HCT116 (cell line): ENCODE data around the gene ZFP92. TPM values are rescaled to one million over a fixed set of nuclear protein-coding genes. Genes with fewer than 3 reads are reported as not detected.

Source experiments
- ATAC-seq: fragments of 200-7000 bp; cut with Tn5 transposase; 2 replicates; pipeline ENCODE4 v1.9.1; 2020; ENCODE audit warnings: mild to moderate bottlenecking, moderate library complexity
- BruUV-seq: library from RNA; stranded (reverse); fragments of 400-500 nt; replicated peaks from 2 replicates; lab custom pipeline; 2021; lab: Mats Ljungman, UMichigan
- CTCF ChIA-PET: fragments of 300-600 bp; sonication (Branson Sonifier 250); formaldehyde crosslinking; loops from one replicate; lab custom pipeline; 2021; ENCODE audit warnings: antibody characterized with exemption; lab: Charles Lee
- POLR2A ChIA-PET: fragments of 300-600, 350-600 bp; sonication (Branson Sonifier 250); formaldehyde crosslinking; loops from one replicate; lab custom pipeline; 2021; ENCODE audit warnings: antibody characterized with exemption; lab: Charles Lee
- RAD21 ChIA-PET, 2 experiments: fragments of 300-600 bp; sonication (Branson Sonifier 250); formaldehyde crosslinking; loops; one replicate each; lab custom pipeline; 2023; ENCODE audit warnings: low total read pairs in 2 of 2; ENCODE audit not compliant: uncharacterized antibody in 2 of 2, unreplicated experiment in 2 of 2, low non-redundant PET in 1 of 2; lab: Charles Lee
- DNase-seq: peaks from one replicate; pipeline ENCODE4 v3.0.0-alpha.2; 2010; ENCODE audit warnings: low read depth, low spot score
- H2AFZ ChIP-seq: fragments of 200-600 bp; shearing (Covaris generic), sonication (generic); 2 replicates; pipeline ENCODE4 v1.6.1; 2017; ENCODE audit warnings: low read depth, mixed run types, mixed read lengths, antibody characterized with exemption, low read length; ENCODE audit not compliant: poor library complexity, severe bottlenecking
- H3K27ac ChIP-seq: 2 replicates; pipeline ENCODE4 v1.5.1; 2012; ENCODE audit warnings: low read depth, low read length
- H3K27me3 ChIP-seq: fragments of 200-600 bp; sonication (generic); 2 replicates; pipeline ENCODE4 v1.6.1; 2016; ENCODE audit warnings: mixed run types, low read length, mixed read lengths; ENCODE audit not compliant: insufficient read depth
- H3K36me3 ChIP-seq, 2 experiments: fragments of 200-500 bp in 1 of 2; fragments of 200-600 bp in 1 of 2; sonication (Bioruptor generic) in 1 of 2; sonication (generic) in 1 of 2; 2 replicates each; pipeline versions ENCODE4 v1.5.1 to v1.6.1; 2014 to 2016; ENCODE audit warnings: low read length in 2 of 2, inconsistent platforms in 1 of 2, mixed read lengths in 1 of 2, mixed run types in 1 of 2; ENCODE audit not compliant: insufficient read depth in 2 of 2, control insufficient read depth in 1 of 2
- H3K4me1 ChIP-seq, 2 experiments: fragments of 200-600 bp in 1 of 2; sonication (generic) in 1 of 2; 2 replicates each; pipeline versions ENCODE4 v1.5.1 to v1.6.1; 2012 to 2017; ENCODE audit warnings: low read length in 2 of 2, inconsistent platforms in 1 of 2, mild to moderate bottlenecking in 1 of 2, mixed read lengths in 1 of 2, mixed run types in 1 of 2, moderate library complexity in 1 of 2; ENCODE audit not compliant: insufficient read depth in 2 of 2, control insufficient read depth in 1 of 2
- H3K4me2 ChIP-seq: fragments of 200-600 bp; sonication (generic); 2 replicates; pipeline ENCODE4 v1.6.1; 2017; ENCODE audit warnings: mixed run types, low read length, mixed read lengths
- H3K4me3 ChIP-seq, 2 experiments: fragments of 200-600 bp in 1 of 2; sonication (generic) in 1 of 2; replicated peaks in 1 of 2; 2 replicates each; pipeline ENCODE4 v1.5.1; 2011 to 2016; ENCODE audit warnings: low read length in 2 of 2, control low read depth in 1 of 2, low read depth in 1 of 2, mild to moderate bottlenecking in 1 of 2, mixed read lengths in 1 of 2, mixed run types in 1 of 2
- H3K79me2 ChIP-seq: fragments of 200-600 bp; sonication (generic); 2 replicates; pipeline ENCODE4 v1.6.1; 2017; ENCODE audit warnings: mild to moderate bottlenecking, mixed run types, low read length, moderate library complexity, mixed read lengths; ENCODE audit not compliant: insufficient read depth
- H3K9ac ChIP-seq: fragments of 200-600 bp; sonication (generic); 2 replicates; pipeline ENCODE4 v1.6.1; 2016; ENCODE audit warnings: low read length, mixed read lengths
- H3K9me2 ChIP-seq: fragments of 200-600 bp; sonication (generic), shearing (Covaris generic); 2 replicates; pipeline ENCODE4 v1.6.1; 2017; ENCODE audit warnings: mixed run types, mild to moderate bottlenecking, moderate library complexity; ENCODE audit not compliant: insufficient read depth
- H3K9me3 ChIP-seq, 2 experiments: fragments of 200-500 bp in 1 of 2; fragments of 200-600 bp in 1 of 2; sonication (Bioruptor generic) in 1 of 2; sonication (generic) in 1 of 2; 2 replicates each; pipeline ENCODE4 v1.6.1; 2014 to 2017; ENCODE audit warnings: low read length in 2 of 2, mixed read lengths in 2 of 2, inconsistent platforms in 1 of 2, low read depth in 1 of 2, mild to moderate bottlenecking in 1 of 2, mixed run types in 1 of 2, moderate library complexity in 1 of 2; ENCODE audit not compliant: control insufficient read depth in 1 of 2, insufficient read depth in 1 of 2
- H4K20me1 ChIP-seq: fragments of 200-600 bp; sonication (generic), shearing (Covaris generic); 2 replicates; pipeline ENCODE4 v1.6.1; 2017; ENCODE audit warnings: mixed run types, mild to moderate bottlenecking, moderate library complexity; ENCODE audit not compliant: insufficient read depth
- ATF3 ChIP-seq: IDR thresholded peaks from 2 replicates; pipeline ENCODE4 v1.6.1; 2012
- CBX3 ChIP-seq: IDR thresholded peaks from 2 replicates; pipeline ENCODE4 v1.6.1; 2012; ENCODE audit warnings: low read depth
- EZH2 ChIP-seq: fragments of 200-600 bp; sonication (generic); IDR thresholded peaks from 2 replicates; pipeline ENCODE4 v1.6.1; 2017; ENCODE audit warnings: antibody characterized with exemption, mixed run types
- JUND ChIP-seq: IDR thresholded peaks from 2 replicates; pipeline ENCODE4 v1.6.1; 2012
- POLR2A ChIP-seq: IDR thresholded peaks from 2 replicates; pipeline ENCODE4 v1.7.0; 2011; ENCODE audit warnings: borderline replicate concordance; ENCODE audit not compliant: insufficient read depth, insufficient read length; ENCODE audit errors: extremely low read depth
- POLR2AphosphoS5 ChIP-seq: IDR thresholded peaks from 2 replicates; pipeline ENCODE4 v1.6.1; 2011; ENCODE audit warnings: mild to moderate bottlenecking, low read depth, low read length, moderate library complexity
- RAD21 ChIP-seq: IDR thresholded peaks from 2 replicates; pipeline ENCODE4 v1.6.1; 2012; ENCODE audit warnings: low read depth, mild to moderate bottlenecking
- REST ChIP-seq: IDR thresholded peaks from 2 replicates; pipeline ENCODE4 v1.6.1; 2012; ENCODE audit warnings: low read depth
- SP1 ChIP-seq: IDR thresholded peaks from 2 replicates; pipeline ENCODE4 v1.6.1; 2012; ENCODE audit warnings: low read depth
- TCF7L2 ChIP-seq: IDR thresholded peaks from 2 replicates; pipeline ENCODE4 v1.7.0; 2011; ENCODE audit warnings: borderline replicate concordance, inconsistent platforms; ENCODE audit not compliant: insufficient read depth, insufficient read length; ENCODE audit errors: extremely low read depth
- YY1 ChIP-seq: IDR thresholded peaks from 2 replicates; pipeline ENCODE4 v1.6.1; 2011; ENCODE audit warnings: low read length, low read depth, moderate library complexity, mild to moderate bottlenecking; ENCODE audit not compliant: insufficient replicate concordance; ENCODE audit errors: extremely low read depth
- ZBTB33 ChIP-seq: IDR thresholded peaks from 2 replicates; pipeline ENCODE4 v1.6.1; 2011; ENCODE audit warnings: mild to moderate bottlenecking, low read length, moderate library complexity; ENCODE audit not compliant: insufficient replicate concordance; ENCODE audit errors: extremely low read depth
- ZFX ChIP-seq: fragments of 450-650 bp; IDR thresholded peaks from 2 replicates; pipeline ENCODE4 v1.6.1; 2017
- ZNF274 ChIP-seq: fragments of 200-500 bp; sonication (Bioruptor generic); IDR thresholded peaks from 2 replicates; pipeline ENCODE4 v1.6.1; 2014; ENCODE audit warnings: mild to moderate bottlenecking, low read depth, low read length, inconsistent platforms
- intact Hi-C: fragments of 100-400 bp; cut with micrococcal nuclease; formaldehyde crosslinking; loops from 2 replicates; pipeline ENCODE4 v1.10.0; 2022
- total RNA-seq: library from RNA; stranded (reverse); gene quantifications from one replicate; pipeline ENCODE4 v1.2.1, GENCODE V29; 2021; ENCODE audit not compliant: unreplicated experiment

ZFP92 gene
- total RNA-seq, 1 experiment from 2014 or later: not detected

GRCh38 chrX:153365670-153366069, 45.6 kb upstream of the ZFP92 start:
- ChIA-PET CTCF (no interaction called here), RAD21 (no interaction called here), POLR2A (no interaction called here)
- BruUV-seq: no TSS peak
- DNase-seq: no peak
- no peak for TF ChIP-seq YY1
- no peak for TF ChIP-seq POLR2A
- no peak for TF ChIP-seq ATF3
- TF ChIP-seq JUND: no peak
- no peak for TF ChIP-seq ZBTB33
- TF ChIP-seq RAD21: no peak
- no peak for TF ChIP-seq ZNF274
- no peak for TF ChIP-seq CBX3
- TF ChIP-seq SP1: no peak
- no peak for TF ChIP-seq EZH2
- TF ChIP-seq REST: no peak
- no peak for TF ChIP-seq TCF7L2
- TF ChIP-seq POLR2AphosphoS5: no peak
- no peak for TF ChIP-seq ZFX
- H2AFZ ChIP-seq: no peak overlapping the region
- H3K36me3 ChIP-seq: no peaks in the 10 kb centered on the region
- H3K9me2 ChIP-seq: no peaks in the 10 kb centered on the region
- H3K9me3 ChIP-seq: no peaks in the 10 kb centered on the region
- H4K20me1 ChIP-seq: no peaks in the 10 kb centered on the region
- H3K4me2 ChIP-seq: no peak overlapping the region
- intact Hi-C loops: no loop called here
- H3K4me1 ChIP-seq: no peaks in the 10 kb centered on the region
- H3K4me3 ChIP-seq: no peak overlapping the region
- H3K27me3 ChIP-seq: peaks cover 4% of the 10 kb centered on the region; the same call in 1 of the 2 replicates
- no peak overlapping the region for H3K27ac ChIP-seq
- ATAC-seq: no peak
- H3K9ac ChIP-seq: no peak overlapping the region
- no peaks in the 10 kb centered on the region for H3K79me2 ChIP-seq
